ENCODE measurements around the gene ATAD3B. TPM values are rescaled to one million over a fixed set of nuclear protein-coding genes. Genes with fewer than 3 reads are reported as not detected.

Gene ATAD3B
- total RNA-seq, 1 donor from 2014 or later = 14.2 TPM

GRCh38 chr1:1425426-1425752 lies 46.2 kb upstream of the ATAD3B start:
- TF ChIP-seq, protein P1, sequence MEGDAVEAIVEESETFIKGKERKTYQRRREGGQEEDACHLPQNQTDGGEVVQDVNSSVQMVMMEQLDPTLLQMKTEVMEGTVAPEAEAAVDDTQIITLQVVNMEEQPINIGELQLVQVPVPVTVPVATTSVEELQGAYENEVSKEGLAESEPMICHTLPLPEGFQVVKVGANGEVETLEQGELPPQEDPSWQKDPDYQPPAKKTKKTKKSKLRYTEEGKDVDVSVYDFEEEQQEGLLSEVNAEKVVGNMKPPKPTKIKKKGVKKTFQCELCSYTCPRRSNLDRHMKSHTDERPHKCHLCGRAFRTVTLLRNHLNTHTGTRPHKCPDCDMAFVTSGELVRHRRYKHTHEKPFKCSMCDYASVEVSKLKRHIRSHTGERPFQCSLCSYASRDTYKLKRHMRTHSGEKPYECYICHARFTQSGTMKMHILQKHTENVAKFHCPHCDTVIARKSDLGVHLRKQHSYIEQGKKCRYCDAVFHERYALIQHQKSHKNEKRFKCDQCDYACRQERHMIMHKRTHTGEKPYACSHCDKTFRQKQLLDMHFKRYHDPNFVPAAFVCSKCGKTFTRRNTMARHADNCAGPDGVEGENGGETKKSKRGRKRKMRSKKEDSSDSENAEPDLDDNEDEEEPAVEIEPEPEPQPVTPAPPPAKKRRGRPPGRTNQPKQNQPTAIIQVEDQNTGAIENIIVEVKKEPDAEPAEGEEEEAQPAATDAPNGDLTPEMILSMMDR (IDR thresholded peaks at IDR 0.05) = no peak
- H3K9me3 ChIP-seq = no peaks in the 10 kb centered on the region
- no peak overlapping the region for H3K27ac ChIP-seq
- no peak overlapping the region for H3K4me3 ChIP-seq
- DNase-seq (ENCODE audit: low spot score in 2 of 2) = no peak
- peaks cover 2 to 4% of the 10 kb centered on the region in 2 donors for H3K4me1 ChIP-seq
- H3K36me3 ChIP-seq = no peaks in the 10 kb centered on the region
- intact Hi-C loops (cut with DNase I) = no loop called here
- no peaks in the 10 kb centered on the region for H3K27me3 ChIP-seq

DNA sequence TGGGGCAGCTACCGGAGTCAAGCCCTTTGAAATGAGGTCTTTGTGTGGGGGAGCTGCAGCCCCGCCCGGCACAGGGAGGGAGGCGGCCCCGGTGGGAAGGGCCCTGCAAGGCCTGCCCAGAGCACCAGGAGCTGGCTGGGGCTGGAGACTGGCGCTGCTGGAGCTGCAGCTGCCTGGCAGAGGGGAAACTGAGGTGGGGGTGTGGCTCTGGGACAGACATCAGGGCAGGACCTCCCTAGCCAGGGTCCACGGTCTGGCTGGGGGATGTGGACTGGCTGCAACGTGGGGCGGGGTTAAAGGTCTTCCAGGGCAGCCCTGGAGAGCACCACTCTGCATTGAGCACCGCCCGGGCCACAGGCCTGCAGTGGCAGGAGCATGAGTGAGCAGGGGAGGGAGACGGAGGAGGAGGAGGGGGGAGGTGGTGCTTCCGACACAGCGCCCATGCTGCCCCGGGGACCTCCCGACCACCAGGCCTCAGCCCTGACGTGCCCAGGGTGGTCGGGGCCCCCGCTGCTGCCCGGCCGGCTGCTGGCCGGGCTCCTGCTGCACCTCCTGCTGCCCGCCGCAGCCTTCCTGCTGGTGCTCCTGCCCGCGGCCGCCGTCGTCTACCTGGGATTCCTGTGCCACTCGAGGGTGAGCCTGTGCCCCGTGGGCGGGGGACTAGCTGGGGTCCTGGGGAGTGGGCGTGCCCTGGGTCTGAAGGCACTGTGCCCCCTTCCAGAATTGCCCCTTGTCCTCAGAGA lies 45.6 kb upstream of the ATAD3B start:
- Histone ChIP-seq H3K4me3 (no peak overlapping the region), H3K9me3 (no peaks in the 10 kb centered on the region), H3K27ac (no peak overlapping the region), H3K4me1 (peaks cover 6 to 9% of the 10 kb centered on the region in 2 donors), H3K36me3 (no peaks in the 10 kb centered on the region), H3K27me3 (no peaks in the 10 kb centered on the region)
- DNase-seq (ENCODE audit: low spot score in 2 of 2) = no peak
- TF ChIP-seq, protein P1 (IDR thresholded peaks at IDR 0.05) = no peak
- intact Hi-C loops (cut with DNase I) = no loop called here

- Histone ChIP-seq H3K9me3 (no peaks in the 10 kb centered on the region), H3K27ac (no peak overlapping the region), H3K4me1 (peaks cover 6 to 11% of the 10 kb centered on the region in 2 donors), H3K4me3 (no peak overlapping the region), H3K36me3 (no peaks in the 10 kb centered on the region), H3K27me3 (no peaks in the 10 kb centered on the region)
- TF ChIP-seq, protein P1 (IDR thresholded peaks at IDR 0.05) = no peak
- intact Hi-C loops (cut with DNase I) = no loop called here
- no peak for DNase-seq (ENCODE audit: low spot score in 2 of 2)
Measured at GRCh38 chr1:1426496-1427105, 45.0 kb upstream of the ATAD3B start.

GRCh38 chr1:1427106-1427819 lies 44.3 kb upstream of the ATAD3B start:
- TF ChIP-seq, protein P1 (IDR thresholded peaks at IDR 0.05) = no peak
- Histone ChIP-seq H3K4me3 (peak overlapping the region; percentile 38 to 55), H3K4me1 (peaks cover 6 to 11% of the 10 kb centered on the region in 2 donors), H3K27ac (no peak overlapping the region), H3K9me3 (no peaks in the 10 kb centered on the region), H3K36me3 (no peaks in the 10 kb centered on the region), H3K27me3 (no peaks in the 10 kb centered on the region)
- intact Hi-C loops (cut with DNase I) = no loop called here
- DNase-seq (ENCODE audit: low spot score in 2 of 2) = no peak

GRCh38 chr1:1427820-1428148 lies 43.8 kb upstream of the ATAD3B start:
- peak overlapping the region; percentile 38 to 55 for H3K4me3 ChIP-seq
- no peak overlapping the region for H3K27ac ChIP-seq
- peaks cover 6 to 11% of the 10 kb centered on the region in 2 donors for H3K4me1 ChIP-seq
- TF ChIP-seq, protein P1 (IDR thresholded peaks at IDR 0.05) = no peak
- intact Hi-C loops (cut with DNase I) = no loop called here
- H3K27me3 ChIP-seq = no peaks in the 10 kb centered on the region
- H3K9me3 ChIP-seq = no peaks in the 10 kb centered on the region
- H3K36me3 ChIP-seq = no peaks in the 10 kb centered on the region
- DNase-seq (ENCODE audit: low spot score in 2 of 2) = no peak
